Stimulated activated CD4-positive, alpha-beta T cell treated with anti-CD3 and anti-CD28 coated beads, Interleukin-2, amount 100 ng/mL, for 4 hours (primary cell): ENCODE data around the gene MEGF11.

ENCODE experiments used
- DNase-seq: peaks from one replicate; pipeline ENCODE4 v3.0.0-alpha.2; 2020; ENCODE audit warnings: low read depth

Gene MEGF11

GRCh38 chr15:65938604-65939003 lies 314.9 kb downstream of the MEGF11 start:
- no peak for DNase-seq

DNA sequence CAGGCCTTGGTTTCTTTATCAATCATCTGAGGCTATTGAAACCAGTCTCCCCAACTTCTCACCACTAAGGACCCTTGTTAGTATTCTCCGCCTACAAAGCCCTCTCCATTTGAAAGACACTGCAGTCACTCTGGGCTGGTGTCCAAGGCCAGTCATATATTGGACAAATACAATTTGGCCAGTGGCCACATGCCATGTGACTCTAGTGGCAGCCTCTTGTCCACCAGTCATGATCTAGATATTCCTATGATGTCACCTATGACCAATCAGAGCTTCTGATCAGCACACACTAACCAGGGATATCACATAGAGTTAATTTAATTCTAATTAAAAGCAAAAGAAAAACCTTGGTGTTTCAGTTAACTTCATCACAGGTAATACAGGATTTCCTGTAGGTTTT lies 316.1 kb downstream of the MEGF11 start:
- DNase-seq, result no peak

- no peak for DNase-seq
Measured at GRCh38 chr15:65937054-65937453, 316.5 kb downstream of the MEGF11 start.

DNA sequence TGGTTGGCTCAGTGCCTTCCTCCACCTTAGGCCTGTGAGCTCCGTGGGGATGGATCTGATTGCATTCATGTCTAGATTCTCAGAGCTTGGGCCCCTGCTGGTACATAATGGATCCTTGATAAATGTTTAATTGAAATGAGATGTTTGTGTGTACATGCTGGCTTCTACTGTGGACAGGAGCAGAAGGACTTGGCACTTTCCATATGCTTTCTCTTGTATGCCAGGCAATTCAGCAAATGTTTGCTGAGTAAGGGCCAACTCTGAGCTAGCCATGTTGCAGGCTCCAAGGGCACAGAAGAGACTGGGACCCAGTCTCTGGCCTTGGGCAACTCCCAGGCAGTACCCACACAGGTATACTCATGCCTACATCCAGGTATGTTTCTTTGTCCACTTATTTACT lies 317.3 kb downstream of the MEGF11 start:
- no peak for DNase-seq

- no peak for DNase-seq
Measured at GRCh38 chr15:65935391-65935790, 318.2 kb downstream of the MEGF11 start.

DNA sequence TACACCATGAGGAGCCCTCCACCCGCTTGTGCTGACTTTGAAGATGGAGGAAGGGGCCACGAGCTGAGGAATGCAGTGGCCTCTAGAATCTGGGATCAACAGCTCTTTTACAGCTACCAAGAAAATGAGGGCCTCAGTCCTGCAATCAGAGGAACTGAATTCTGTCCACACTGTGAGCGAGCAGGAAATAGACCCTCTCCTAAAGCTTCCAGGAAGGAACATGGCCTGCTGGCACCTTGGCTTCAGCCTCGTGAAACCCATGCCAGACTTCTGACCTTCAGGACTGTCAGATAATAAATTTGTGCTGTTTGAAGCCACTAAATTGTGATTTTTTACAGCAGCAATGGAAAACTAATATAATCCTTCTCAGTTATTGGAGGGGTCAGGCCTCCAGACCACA lies 322.3 kb downstream of the MEGF11 start:
- no peak for DNase-seq

DNA sequence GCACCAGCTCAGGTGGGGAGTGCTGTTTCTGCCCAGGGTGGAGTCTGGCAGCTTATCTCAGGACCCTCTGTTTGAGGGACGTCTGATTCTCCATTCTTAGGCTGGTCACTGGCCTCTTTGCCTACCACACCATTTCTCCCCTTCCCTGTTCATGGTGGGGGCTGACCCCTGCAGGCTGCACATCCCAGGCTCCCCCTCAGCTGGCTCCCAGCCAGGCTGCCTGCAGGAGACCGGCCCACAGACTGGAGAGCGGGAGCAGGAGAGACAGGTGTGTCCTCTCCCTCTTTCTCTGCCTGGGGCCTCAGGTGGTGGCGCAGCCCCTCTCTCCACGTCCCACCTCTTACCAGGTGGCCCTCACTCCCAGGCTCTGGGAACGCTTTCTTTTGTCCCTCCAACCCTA lies 323.4 kb downstream of the MEGF11 start:
- DNase-seq, result no peak

GRCh38 chr15:65929573-65929972 lies 324.0 kb downstream of the MEGF11 start:
- no peak for DNase-seq

- no peak for DNase-seq
Measured at GRCh38 chr15:65927545-65927944, 326.0 kb downstream of the MEGF11 start.

- DNase-seq, result no peak
Measured at GRCh38 chr15:65926899-65927298, 326.7 kb downstream of the MEGF11 start.

DNA sequence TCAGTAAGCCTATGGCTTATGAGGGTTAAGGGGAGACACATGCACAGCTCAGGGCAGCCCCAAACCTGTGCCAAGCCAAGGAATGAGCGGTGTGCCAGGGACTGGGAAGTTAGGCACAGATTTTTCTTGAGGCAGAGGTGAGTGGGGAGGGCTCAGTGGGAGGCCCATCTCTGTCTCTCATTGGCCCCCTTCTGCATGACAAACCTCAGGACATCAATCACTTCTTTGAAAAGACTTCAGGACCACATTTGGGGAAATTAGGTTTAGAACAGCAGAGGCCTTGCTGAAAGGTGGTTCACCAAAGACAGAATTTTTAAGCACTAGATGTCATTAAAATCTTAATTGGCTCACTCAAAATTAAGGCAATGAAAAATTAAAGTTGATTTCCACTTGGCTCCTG lies 327.1 kb downstream of the MEGF11 start:
- DNase-seq, result no peak

DNA sequence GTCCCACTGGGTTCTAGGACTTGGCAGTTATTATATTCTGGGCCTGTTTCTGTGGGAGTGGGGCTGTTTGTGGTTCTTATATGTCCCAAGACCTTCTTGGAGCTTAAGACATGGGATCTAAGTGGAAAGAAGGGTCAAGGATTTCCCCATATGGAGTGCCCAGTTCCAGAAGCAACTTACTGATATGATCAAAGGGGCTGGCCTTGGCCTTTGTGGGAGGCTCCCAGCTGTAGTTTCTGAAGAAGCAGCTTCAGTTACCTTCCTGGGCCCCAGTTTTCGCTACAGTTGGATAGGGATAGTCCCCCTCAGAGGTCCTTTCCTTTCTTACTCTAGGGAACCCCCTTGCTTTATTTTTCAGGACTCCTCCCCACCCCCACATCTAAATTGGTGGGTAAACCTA lies 328.2 kb downstream of the MEGF11 start:
- no peak for DNase-seq

GRCh38 chr15:65924004-65924403 lies 329.5 kb downstream of the MEGF11 start:
- no peak for DNase-seq

GRCh38 chr15:65923264-65923663 lies 330.3 kb downstream of the MEGF11 start:
- no peak for DNase-seq

DNA sequence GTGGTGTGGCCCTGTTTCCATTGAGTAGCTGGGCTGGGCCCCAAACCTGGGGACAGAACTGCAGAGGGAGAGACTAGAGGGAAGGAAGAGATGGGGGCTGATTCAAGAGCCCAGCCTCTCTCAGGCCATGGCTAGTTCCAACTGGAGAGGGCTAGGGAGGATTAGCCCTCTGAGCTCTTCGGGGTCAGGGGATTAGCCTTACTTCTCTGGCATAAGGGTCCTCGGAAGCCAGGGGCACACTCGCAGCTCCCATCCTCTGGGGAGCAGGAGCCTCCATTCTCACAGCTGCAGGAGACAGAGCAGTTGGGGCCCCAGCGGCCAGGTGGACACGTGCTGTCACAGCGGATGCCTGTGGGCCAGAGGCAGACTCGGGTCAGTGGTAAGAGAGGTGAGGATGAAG lies 330.9 kb downstream of the MEGF11 start:
- DNase-seq, result no peak

GRCh38 chr15:65921780-65922179 lies 331.8 kb downstream of the MEGF11 start:
- no peak for DNase-seq

DNA sequence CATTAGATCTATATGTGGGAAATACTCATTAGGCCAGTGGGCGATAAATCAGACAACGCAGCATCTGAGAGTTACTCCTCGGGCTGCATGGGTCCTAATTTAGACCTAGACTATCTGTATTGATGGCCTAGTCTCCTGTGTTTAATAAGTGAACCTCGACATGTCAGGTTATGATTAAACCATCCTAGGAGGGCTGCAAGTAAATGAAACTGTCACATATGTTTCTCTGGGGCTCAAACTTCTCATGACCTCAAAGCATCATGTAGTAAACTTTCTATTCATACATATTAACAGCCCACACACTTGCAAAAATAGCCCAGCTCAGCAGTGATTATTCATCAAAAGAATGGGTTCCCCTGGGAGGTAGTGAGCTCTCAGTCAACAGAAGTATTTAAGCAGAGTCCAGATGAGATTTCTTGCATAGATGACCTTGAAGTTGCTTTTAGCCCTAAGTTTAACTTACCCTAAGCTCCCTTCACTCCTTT lies 332.7 kb downstream of the MEGF11 start:
- no peak for DNase-seq

GRCh38 chr15:65920121-65920520 lies 333.4 kb downstream of the MEGF11 start:
- no peak for DNase-seq

DNA sequence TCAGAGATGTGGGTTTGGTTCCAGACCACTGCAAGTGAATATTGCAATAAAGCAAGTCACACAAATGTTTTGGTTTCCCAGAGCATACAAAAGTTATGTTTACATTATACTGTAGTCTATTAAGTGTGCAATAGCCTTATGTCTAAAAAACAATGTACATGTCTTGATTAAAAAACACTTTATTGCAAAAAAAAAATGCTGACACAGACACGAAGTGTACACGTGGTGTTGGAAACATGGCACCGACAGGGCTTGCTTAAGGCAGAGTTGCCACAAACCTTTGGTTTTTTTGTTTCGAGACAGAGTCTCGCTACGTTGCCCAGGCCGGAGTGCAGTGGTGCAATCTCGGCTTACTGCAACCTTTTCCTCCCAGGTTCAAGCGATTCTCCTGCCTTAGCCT lies 334.2 kb downstream of the MEGF11 start:
- DNase-seq, result no peak

- DNase-seq, result no peak
Measured at GRCh38 chr15:65918945-65919344, 334.6 kb downstream of the MEGF11 start.

- no peak for DNase-seq
Measured at GRCh38 chr15:65918357-65918920, 335.1 kb downstream of the MEGF11 start.

DNA sequence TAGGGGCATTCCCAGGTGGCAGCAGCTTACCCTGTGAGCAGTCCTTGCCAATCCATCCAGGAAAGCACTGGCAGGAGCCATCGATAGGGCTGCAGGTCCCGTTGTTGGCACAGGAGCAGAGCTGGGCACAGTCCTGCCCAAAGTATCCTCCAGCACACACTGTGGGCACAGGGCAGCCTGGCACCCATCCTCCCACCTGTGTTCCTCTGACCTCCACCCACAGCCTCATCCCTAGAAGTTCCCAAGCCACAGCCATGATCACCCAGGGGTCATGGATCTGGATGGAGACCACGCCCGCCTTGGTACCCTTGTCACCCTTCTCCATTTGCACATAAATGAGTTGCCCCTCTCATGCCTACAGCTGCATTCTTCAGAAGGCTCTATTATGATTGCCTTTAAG lies 335.6 kb downstream of the MEGF11 start:
- DNase-seq, result no peak

- no peak for DNase-seq
Measured at GRCh38 chr15:65917407-65917756, 336.2 kb downstream of the MEGF11 start.

GRCh38 chr15:65916664-65917406 lies 336.7 kb downstream of the MEGF11 start:
- DNase-seq, result peak; percentile 5
